ENCODE measurements around the gene NR2C2AP. TPM values are rescaled to one million over a fixed set of nuclear protein-coding genes. Genes with fewer than 3 reads are reported as not detected.
A peak's percentile ranks its signal among the peaks of the same experiment; 100 is the strongest.

Gene NR2C2AP
- total RNA-seq, 1 donor from 2014 or later = 15.2 TPM

DNA sequence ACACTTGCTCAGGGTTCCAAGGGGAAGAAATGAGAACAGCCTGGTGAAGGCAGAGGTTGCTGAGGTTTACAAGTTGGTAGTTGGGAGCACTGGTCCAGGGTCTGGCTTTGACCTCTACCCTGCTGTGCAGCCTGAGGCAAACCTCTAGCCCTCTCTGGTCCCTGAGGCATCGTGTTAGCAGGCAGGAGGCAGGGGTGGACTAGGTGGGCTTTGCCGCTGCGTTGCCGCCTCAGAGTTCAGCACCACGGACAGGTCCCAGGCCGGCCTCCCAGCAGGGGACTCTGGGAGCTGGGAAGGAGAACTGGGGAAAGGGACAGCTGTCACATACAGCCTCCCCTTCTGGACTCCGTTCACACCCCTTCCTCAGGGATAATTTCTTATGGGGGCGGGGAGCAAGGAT is 11.7 kb upstream of the NR2C2AP start:
- Mint-ChIP-seq H3K4me3 (no peak overlapping the region), H3K27ac (no peak overlapping the region), H3K9me3 (no peaks in the 10 kb centered on the region), H3K4me1 (ENCODE audit: unreplicated experiment) (no peaks in the 10 kb centered on the region), H3K36me3 (no peaks in the 10 kb centered on the region), H3K27me3 (peaks cover 72% of the 10 kb centered on the region)
- DNase-seq (ENCODE audit: extremely low spot score, unreplicated experiment) = peak; percentile 84
- TF ChIP-seq, protein P1, sequence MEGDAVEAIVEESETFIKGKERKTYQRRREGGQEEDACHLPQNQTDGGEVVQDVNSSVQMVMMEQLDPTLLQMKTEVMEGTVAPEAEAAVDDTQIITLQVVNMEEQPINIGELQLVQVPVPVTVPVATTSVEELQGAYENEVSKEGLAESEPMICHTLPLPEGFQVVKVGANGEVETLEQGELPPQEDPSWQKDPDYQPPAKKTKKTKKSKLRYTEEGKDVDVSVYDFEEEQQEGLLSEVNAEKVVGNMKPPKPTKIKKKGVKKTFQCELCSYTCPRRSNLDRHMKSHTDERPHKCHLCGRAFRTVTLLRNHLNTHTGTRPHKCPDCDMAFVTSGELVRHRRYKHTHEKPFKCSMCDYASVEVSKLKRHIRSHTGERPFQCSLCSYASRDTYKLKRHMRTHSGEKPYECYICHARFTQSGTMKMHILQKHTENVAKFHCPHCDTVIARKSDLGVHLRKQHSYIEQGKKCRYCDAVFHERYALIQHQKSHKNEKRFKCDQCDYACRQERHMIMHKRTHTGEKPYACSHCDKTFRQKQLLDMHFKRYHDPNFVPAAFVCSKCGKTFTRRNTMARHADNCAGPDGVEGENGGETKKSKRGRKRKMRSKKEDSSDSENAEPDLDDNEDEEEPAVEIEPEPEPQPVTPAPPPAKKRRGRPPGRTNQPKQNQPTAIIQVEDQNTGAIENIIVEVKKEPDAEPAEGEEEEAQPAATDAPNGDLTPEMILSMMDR (conservative IDR thresholded peaks at IDR 0.05) = no peak

- H3K4me1 Mint-ChIP-seq (ENCODE audit: unreplicated experiment) = no peaks in the 10 kb centered on the region
- H3K36me3 Mint-ChIP-seq = no peaks in the 10 kb centered on the region
- H3K27me3 Mint-ChIP-seq = peaks cover 80% of the 10 kb centered on the region
- no peak for DNase-seq (ENCODE audit: extremely low spot score, unreplicated experiment)
- no peak overlapping the region for H3K4me3 Mint-ChIP-seq
- no peaks in the 10 kb centered on the region for H3K9me3 Mint-ChIP-seq
- TF ChIP-seq, protein P1 (conservative IDR thresholded peaks at IDR 0.05) = no peak
- H3K27ac Mint-ChIP-seq = no peak overlapping the region
These were observed 10.9 kb upstream of the NR2C2AP start for GRCh38 chr19:19214159-19214490.

- DNase-seq (ENCODE audit: extremely low spot score, unreplicated experiment) = no peak
- Mint-ChIP-seq H3K4me1 (ENCODE audit: unreplicated experiment) (no peaks in the 10 kb centered on the region), H3K27ac (no peak overlapping the region), H3K36me3 (no peaks in the 10 kb centered on the region), H3K4me3 (no peak overlapping the region), H3K27me3 (peaks cover 78% of the 10 kb centered on the region), H3K9me3 (no peaks in the 10 kb centered on the region)
- TF ChIP-seq, protein P1 (conservative IDR thresholded peaks at IDR 0.05) = no peak
These were observed 10.4 kb upstream of the NR2C2AP start for GRCh38 chr19:19213426-19214158.

DNA sequence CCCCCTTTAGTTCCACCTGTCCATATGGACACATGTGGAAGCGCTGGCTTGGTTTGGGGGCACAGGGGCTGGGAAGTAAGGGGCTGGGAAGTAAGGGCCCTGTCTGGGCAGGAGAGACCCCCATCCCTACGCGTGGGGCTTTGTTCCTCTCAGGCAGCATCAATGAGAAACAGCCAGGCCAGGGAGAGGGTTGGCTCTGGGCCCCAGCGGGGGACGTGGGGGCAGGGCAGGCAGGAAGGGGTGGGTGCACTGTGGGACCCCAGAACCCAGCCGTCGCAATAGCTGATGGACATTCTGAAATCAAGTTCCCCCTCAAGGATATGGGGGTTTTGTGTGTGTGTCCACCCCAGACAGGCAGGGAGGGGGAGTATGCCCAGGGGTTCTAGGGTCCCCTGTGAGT is 9.7 kb upstream of the NR2C2AP start:
- H3K36me3 Mint-ChIP-seq = no peaks in the 10 kb centered on the region
- H3K27ac Mint-ChIP-seq = no peak overlapping the region
- DNase-seq (ENCODE audit: extremely low spot score, unreplicated experiment) = no peak
- peaks cover 78% of the 10 kb centered on the region for H3K27me3 Mint-ChIP-seq
- no peak overlapping the region for H3K4me3 Mint-ChIP-seq
- H3K9me3 Mint-ChIP-seq = no peaks in the 10 kb centered on the region
- TF ChIP-seq, protein P1 (conservative IDR thresholded peaks at IDR 0.05) = no peak
- H3K4me1 Mint-ChIP-seq (ENCODE audit: unreplicated experiment) = no peaks in the 10 kb centered on the region

- no peaks in the 10 kb centered on the region for H3K36me3 Mint-ChIP-seq
- TF ChIP-seq, protein P1 (conservative IDR thresholded peaks at IDR 0.05) = no peak
- H3K4me1 Mint-ChIP-seq (ENCODE audit: unreplicated experiment) = no peaks in the 10 kb centered on the region
These were observed 8.5 kb upstream of the NR2C2AP start, which contains the start of gene NCAN for GRCh38 chr19:19211499-19212420. NCAN (plus strand) TSS chr19:19211958; CDS start chr19:19216954, 4,996 bp downstream.

More at GRCh38 chr19:19211499-19212420, 8.5 kb upstream of the NR2C2AP start, which contains the start of gene NCAN:
- H3K27me3 Mint-ChIP-seq = peaks cover 79% of the 10 kb centered on the region
- H3K27ac Mint-ChIP-seq = no peak within 1 kb of the TSS
- no peaks in the 10 kb centered on the region for H3K9me3 Mint-ChIP-seq
- no peak within 1 kb of the TSS for H3K4me3 Mint-ChIP-seq
- DNase-seq (ENCODE audit: extremely low spot score, unreplicated experiment) = no peak

Measured in type B pancreatic cell (in vitro differentiated cells).